GM11168 (cell line): Measurements from ENCODE around the gene PEAK1.

Source experiments
- in situ Hi-C: fragments of 300-500 bp; cut with MboI; formaldehyde crosslinking; loops from one replicate; pipeline ENCODE4 v1.12.0; 2022; ENCODE audit warnings: low sequenced_read_pairs; ENCODE audit not compliant: unreplicated experiment

Gene PEAK1

GRCh38 chr15:77191230-77191834, 228.6 kb downstream of the PEAK1 start:
- in situ Hi-C loops = no loop called here

- in situ Hi-C loops = loop anchor here (10.0 kb wide), 2 partner anchors 237 to 317 kb away; partner anchors contain the start of genes HMG20A and PEAK1
Measured at GRCh38 chr15:77187751-77188464, 232.0 kb downstream of the PEAK1 start.

- in situ Hi-C loops = loop anchor here (10.0 kb wide), 2 partner anchors 238 to 318 kb away; partner anchors contain the start of genes HMG20A and PEAK1
Measured at GRCh38 chr15:77186594-77187011, 233.3 kb downstream of the PEAK1 start.

- in situ Hi-C loops = loop anchor here (10.0 kb wide), 2 partner anchors 239 to 319 kb away; partner anchors contain the start of genes HMG20A and PEAK1
Measured at GRCh38 chr15:77185242-77185785, 234.6 kb downstream of the PEAK1 start.

DNA sequence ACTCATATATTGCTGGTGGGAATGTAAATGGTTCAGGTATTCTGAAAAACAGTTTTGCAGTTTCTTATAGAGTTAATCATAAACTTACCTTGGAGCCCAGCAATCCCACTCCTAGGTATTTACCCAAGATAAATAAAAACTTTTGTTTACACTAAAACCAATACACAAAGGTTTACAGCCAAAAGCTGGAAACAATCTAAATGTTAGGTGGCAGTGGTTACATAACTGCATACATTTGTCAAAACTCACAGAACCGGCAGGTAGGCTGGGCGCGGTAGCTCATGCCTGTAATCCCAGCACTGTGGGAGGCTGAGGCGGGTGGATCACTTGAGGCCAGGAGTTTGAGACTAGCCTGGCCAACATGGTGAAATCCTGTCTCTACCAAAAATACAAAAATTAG, 235.6 kb downstream of the PEAK1 start:
- in situ Hi-C loops = loop anchor here (10.0 kb wide), 2 partner anchors 240 to 320 kb away; partner anchors contain the start of genes HMG20A and PEAK1

DNA sequence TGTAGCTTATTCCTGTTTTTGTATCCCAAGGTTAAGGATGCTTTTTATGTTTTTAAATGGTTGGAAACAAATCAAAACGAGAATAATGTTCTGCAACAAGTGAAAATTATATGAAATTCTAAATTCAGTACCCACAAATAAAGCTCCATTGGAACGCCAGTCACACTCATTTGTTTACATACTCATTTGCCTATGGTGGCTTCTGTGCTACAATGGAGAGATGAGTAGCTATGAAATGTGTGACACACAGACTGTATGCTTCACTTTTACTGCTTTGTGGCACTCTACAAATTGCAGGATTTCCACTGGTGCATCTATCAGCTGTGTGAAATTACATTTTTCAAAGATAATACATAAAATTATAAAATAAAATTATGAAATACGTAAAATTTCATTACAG, 236.8 kb downstream of the PEAK1 start:
- in situ Hi-C loops = loop anchor here (10.0 kb wide), 2 partner anchors 242 to 322 kb away; partner anchors contain the start of genes HMG20A and PEAK1

DNA sequence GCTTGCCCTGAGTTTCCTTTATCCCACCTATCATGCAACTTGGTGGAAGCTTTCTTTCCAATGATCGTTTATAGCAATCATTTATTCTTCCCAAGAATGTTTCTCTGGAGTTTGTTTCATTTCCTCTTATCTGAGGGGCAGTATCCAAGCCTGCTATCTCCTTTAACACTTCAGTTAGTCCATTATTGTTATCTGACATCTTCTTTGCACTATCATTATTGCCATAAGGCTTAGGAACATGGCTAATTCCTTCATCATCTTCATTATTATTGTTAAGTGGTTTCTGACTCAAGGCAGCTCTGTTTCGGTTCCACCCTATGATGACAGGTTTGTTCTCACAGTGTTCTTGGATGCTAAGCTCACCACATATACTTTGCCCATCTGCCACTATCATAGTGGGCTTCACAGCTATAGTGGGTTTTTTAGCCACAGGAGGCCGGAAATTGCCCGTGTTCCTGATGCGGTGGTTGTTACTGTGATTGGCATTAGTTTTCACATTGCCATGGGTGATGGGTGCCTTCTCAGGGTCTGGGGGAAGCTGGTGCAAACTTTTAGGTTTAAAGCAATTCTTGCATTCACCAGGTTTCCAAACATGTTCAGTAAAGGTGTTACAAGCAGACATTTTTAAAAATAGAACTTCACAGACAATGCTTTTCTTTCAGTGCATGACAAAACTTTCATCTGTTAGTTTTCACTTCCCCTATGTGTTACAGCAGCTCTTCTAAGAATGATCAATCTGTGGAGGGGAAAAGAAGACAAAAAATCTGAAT, 238.4 kb downstream of the PEAK1 start:
- in situ Hi-C loops = loop anchor here (10.0 kb wide), 2 partner anchors 243 to 323 kb away; partner anchors contain the start of genes HMG20A and PEAK1

- in situ Hi-C loops = loop anchor here (10.0 kb wide), 2 partner anchors 244 to 324 kb away; partner anchors contain the start of genes HMG20A and PEAK1
Measured at GRCh38 chr15:77180757-77181156, 239.1 kb downstream of the PEAK1 start.

- in situ Hi-C loops = loop anchor here (10.0 kb wide), 2 partner anchors 245 to 325 kb away; partner anchors contain the start of genes HMG20A and PEAK1
Measured at GRCh38 chr15:77180270-77180669, 239.6 kb downstream of the PEAK1 start.

GRCh38 chr15:77179541-77179998, 240.3 kb downstream of the PEAK1 start:
- in situ Hi-C loops = loop anchor here (10.0 kb wide), 1 partner anchor 55 kb away; no protein-coding TSS in a partner anchor

DNA sequence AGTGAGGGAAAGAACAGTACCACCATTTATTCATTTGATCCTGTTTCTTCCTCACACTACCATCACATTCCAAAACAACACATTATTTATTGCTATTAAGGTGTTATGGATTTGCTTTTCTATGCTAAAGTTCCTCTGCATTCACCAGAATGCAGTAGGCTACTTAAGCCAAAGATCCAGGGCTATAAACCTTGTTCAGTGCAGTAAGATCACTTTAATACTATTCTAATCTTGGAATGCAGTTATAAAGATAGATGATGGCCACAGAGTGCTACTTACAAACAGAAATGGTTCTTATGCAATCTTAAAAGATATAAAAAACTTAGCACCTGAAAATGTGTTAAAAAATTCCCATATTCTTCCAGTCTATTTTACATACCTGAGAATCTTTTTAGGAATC, 241.5 kb downstream of the PEAK1 start:
- in situ Hi-C loops = loop anchor here (10.0 kb wide), 1 partner anchor 54 kb away; no protein-coding TSS in a partner anchor

- in situ Hi-C loops = loop anchor here (10.0 kb wide), 1 partner anchor 51 kb away; no protein-coding TSS in a partner anchor
Measured at GRCh38 chr15:77176148-77176547, 243.8 kb downstream of the PEAK1 start.

GRCh38 chr15:77173487-77173886, 246.4 kb downstream of the PEAK1 start:
- in situ Hi-C loops = loop anchor here (10.0 kb wide), 1 partner anchor 49 kb away; no protein-coding TSS in a partner anchor

- in situ Hi-C loops = loop anchor here (10.0 kb wide), 1 partner anchor 47 kb away; no protein-coding TSS in a partner anchor
Measured at GRCh38 chr15:77171221-77171967, 248.5 kb downstream of the PEAK1 start.

GRCh38 chr15:77168616-77169015, 251.3 kb downstream of the PEAK1 start:
- in situ Hi-C loops = no loop called here

DNA sequence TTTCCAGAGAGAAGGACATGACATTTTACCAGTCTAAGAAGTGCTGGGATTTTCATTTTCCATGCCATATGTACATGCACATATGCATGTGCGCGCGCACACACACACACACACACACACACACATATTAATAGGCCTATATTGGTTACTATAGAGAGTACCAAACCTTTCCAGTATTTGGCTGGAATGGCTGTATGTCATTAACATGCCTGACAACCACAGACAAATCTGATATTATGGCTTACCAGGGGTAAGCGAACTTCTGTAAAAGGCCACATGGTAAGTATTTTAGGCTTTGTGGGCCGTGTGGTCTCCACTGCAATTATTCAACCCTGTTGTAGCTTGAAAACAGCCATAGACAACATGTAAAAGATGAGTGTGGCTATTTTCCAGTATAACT, 251.8 kb downstream of the PEAK1 start:
- in situ Hi-C loops = no loop called here

DNA sequence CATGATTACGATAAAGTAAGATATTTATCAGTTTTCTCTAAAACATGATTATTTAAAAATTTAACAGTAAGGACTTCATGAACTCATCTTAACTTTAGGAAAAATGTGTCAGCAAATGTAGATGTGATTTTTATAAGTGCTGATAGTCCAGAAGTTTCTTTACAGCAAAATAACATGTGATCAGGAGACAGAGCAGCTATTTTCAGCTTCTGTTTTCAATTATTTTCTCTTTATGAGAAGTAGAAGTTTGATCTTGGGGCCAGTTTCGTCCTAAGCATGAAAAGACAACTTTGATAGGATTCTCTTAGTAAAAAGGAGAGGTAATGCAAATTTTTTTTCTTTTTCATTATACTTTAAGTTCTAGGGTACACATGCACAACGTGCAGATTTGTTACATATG, 252.5 kb downstream of the PEAK1 start:
- in situ Hi-C loops = no loop called here

DNA sequence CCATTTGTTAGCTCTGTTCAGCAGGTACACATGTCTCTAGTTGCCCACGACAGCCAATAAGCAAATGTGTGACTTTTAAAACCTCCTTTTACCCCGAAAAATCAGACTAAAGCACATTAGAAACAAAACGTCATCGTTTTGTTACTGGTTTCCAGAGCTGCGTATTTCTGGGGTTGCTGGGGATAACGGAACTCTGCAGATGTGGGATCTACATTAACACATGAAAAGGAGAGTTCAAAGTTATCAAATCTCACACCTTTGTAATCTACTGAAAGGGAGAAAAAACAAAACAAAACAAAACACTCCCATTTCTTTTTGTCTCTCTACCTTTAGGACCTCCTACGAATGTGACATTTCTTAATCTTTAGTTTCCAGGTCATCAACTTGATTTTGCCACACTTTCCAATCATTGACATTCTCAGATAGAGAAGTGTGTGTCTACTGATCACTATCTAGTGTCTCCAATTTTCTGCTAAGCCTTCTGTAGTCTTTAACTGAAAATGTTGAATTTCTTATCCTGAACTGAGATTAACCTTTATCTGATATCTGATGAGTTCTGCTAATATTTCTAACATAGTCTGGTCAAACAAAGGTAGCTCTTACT, 256.0 kb downstream of the PEAK1 start:
- in situ Hi-C loops = no loop called here
